Suppressor macrophage (primary cell): Measurements from ENCODE around the gene CELF4.

ENCODE experiments used
- DNase-seq, 4 experiments: peaks; one replicate each; pipeline ENCODE4 v3.0.0-alpha.2; 2020 to 2022

Gene CELF4

DNA sequence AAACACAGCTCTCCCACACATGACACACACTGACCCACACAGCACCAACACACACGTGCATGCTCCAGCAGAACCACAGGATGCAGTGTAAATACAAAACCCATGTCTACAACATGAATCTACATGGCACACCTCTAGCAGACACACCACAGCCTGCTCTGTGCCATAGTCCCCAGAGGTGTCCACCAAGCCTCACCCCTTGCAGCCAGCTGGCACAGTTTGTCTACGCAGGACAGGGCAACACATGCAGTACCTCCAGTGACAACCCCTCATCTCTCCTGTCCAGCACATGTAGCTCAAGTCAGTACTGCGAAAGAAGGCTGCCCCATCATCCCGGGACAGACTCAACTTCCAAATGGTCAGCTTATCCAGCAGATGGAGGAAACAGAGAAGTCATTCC, 18.9 kb downstream of the CELF4 start:
- no peak for DNase-seq

- no peak for DNase-seq
Measured at GRCh38 chr18:37546272-37546537, 19.4 kb downstream of the CELF4 start.

GRCh38 chr18:37545461-37546271, 19.9 kb downstream of the CELF4 start:
- DNase-seq: no peak

DNA sequence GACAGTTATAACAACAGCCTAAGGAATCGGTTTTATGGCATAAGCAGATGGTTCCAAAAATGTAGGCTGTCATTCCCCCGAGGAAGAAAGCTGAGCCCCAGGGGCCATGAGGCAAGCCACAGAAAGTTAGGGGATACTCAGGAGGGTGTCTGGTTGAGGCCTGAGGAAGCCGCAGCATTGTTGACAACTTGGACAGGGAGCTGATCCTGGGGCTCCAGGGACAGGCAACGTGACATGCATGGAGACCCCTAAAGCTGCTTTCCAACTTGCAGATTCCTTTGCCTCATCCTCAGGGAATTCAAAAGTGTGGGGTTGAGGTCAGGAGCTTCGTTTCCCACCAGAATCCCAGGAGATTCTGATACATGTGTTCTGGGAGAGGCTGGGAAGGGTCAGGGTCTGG, 20.9 kb downstream of the CELF4 start:
- no peak for DNase-seq

GRCh38 chr18:37544217-37544616, 21.4 kb downstream of the CELF4 start:
- no peak for DNase-seq

DNA sequence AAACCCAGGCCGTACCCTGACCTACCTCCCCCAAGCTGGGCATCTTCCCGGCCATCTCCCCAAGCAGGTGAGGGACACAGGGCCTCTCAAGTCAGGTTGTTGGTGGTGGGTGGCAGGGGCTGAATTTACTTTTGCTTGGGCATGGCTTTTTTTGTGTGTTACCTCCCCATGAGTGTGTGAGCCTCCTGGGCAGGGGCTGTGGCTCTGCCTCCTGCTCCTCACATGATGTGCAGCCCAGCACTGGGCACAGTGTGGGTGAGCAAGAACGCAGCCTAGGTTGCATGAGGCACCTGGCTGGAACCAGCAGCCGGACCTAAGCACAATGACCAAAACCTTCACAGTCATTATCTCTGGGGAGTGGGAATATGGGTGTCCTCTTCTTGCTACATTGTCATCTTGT, 22.3 kb downstream of the CELF4 start:
- DNase-seq: no peak

GRCh38 chr18:37541517-37541916, 24.1 kb downstream of the CELF4 start:
- DNase-seq: no peak

- DNase-seq: no peak
Measured at GRCh38 chr18:37540424-37541138, 25.0 kb downstream of the CELF4 start.

DNA sequence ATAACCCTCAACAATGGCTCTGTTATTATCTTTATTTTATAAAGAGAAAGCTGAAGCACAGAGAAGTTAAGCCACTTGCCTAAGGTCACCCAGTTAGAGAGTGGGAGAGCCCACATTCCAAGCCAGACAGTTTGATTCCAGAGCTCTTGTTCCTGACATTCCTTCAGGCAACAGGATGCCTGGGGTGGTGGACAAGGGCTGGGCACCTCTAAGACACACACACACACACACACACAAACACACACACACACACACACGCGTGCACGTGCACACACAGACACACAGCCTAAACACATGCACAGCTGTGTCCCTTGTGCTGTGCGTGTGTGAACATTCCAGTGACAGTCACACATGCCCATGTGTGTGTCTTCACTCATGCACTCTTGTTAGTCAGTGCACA, 26.4 kb downstream of the CELF4 start:
- no peak for DNase-seq

DNA sequence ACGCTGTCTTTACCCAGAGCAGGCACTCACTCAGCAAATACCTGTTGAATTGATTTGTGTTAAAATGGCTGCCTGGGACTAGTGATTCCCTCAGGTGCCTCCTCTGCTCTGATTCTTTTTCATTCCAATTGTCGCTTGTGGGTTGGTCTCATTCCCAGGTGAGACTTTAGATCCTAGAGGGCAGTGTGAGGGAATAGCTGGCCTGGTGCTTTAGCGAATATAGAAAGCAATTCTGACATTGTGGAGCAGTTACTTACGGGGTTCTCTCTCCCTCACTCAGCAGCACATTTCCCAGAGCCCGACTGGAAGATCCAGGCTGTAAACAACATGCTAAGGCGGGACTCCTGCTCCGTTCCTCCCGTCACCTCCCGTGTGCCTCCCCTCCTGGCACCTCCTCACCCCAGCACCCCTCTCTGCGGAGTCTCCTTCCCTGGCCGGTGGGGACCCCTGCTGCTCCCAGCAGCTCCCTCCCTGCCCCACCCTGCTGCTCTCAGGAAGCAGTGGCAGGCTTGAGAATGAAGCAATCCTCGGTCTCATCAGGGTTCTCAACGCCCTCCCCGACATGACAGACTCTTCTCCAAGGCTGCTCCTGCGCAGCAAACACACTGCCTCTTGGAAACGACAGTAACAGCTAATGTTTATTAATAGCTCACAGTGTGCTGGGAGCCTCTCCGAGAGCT, 26.9 kb downstream of the CELF4 start:
- DNase-seq: no peak

DNA sequence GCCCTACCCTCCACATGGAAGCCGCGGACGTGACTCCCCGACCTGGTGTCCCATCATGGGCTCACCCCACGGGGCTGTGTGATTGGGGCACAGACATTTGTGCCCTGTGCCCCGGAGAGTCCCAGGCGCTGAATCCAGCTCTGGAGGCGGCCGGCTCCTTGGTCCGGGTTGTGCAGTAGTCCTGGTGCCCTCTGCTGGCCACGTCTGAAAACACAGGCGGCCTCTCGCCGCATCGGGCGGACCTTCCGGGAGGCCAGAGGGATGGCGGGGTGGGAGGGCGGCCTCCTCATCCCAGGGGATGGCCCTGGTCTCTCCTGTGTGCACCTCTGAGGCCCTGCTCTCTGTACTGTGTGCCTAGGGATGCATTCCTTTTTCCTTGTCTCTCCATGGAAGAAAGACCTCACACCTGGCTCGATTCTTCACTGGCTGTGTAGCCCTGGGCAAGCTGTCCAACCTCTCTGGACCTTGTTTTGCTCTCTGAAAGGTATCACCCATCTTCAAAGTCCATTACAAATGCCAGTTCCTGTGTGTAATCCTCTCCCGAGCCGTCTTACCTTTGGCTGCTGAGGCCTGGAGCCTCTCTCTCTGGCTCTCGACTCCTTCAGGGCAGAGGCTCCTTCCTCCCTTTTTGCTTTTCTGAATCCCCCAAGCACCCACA, 27.6 kb downstream of the CELF4 start:
- peak; percentile 63 to 82 (median 72) for DNase-seq

DNA sequence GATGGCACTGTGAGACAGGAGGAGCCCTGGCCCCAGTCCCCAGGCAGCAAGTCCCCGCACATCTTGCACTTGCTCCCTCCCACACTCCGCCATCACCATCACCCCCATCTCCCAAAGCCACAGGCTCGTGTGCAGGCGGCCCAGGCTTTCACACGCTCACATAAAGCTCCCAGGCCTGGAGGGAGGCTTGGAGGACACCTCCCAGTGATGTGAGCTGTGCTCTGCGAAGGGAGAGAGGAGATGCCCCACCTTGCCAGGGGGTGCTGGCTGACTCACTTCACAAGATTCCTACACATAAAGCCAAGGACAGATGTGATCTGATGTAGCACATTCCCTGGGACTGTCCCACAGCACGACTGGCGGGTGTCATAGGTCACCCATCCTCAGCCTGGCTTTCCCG, 28.9 kb downstream of the CELF4 start:
- DNase-seq: no peak

- no peak for DNase-seq
Measured at GRCh38 chr18:37535968-37536367, 29.6 kb downstream of the CELF4 start.

DNA sequence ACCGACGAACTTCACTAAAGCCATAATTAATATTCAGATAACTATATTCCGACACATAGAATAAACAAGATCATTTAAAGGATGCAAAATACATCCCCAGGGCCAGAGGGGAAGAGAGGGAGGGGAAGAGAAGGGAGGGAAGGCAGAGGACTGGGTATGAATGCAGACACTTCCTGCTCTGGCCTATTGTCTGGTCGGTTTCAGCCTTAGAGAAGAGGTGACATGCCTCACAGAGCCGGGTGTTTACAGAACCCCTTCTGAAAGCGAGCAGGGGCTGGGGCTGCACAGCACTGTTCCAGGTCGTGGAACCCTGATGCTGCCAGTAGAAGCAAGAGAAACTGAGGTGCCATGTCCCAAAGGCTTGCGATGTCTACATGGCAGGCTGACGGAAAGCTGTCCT, 31.0 kb downstream of the CELF4 start:
- DNase-seq: no peak

DNA sequence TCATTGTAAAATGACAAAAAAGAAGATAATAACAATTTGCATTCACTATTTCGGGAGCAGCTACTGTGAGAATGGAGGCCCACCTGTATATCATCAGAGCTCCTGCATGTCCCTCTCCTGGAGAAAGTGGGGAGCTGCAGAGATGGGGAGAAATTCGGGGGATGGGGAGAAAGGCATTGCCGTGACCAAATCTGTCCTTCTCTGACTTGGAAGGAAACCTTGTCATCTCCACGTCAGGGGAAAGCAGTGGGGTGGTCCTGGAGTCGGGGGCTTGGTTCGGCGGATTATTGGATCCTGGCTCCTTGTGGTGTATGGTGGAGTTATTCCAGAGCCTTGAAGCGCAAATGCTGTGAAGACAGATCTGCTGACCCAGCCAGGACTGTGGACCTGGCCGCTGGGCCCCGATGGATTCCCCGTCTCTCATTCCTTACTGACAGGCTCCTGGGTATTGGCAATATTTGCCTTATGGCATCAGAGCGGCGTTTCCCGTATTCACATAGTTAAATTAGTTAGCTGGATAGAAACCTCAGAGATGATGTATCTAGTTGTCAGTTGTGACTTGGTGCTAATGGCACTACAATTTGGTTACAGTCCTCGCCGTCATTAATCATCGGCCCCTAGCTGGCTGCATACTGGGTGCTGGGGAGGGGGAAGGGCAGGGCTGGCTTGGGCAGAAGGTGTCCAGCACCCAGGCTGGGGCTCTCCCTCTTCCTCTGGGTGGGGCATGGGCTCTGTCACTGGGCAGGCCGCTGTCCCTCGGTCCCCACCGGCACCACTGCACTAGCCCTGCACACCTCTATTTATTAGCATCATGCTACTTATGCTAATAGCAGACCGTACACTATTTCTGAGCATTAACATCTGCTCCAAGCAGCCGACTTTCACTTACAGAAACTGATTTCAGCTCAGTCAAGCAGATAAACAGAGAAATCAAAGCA, 31.7 kb downstream of the CELF4 start:
- DNase-seq: no peak

GRCh38 chr18:37532917-37533316, 32.7 kb downstream of the CELF4 start:
- DNase-seq: no peak

DNA sequence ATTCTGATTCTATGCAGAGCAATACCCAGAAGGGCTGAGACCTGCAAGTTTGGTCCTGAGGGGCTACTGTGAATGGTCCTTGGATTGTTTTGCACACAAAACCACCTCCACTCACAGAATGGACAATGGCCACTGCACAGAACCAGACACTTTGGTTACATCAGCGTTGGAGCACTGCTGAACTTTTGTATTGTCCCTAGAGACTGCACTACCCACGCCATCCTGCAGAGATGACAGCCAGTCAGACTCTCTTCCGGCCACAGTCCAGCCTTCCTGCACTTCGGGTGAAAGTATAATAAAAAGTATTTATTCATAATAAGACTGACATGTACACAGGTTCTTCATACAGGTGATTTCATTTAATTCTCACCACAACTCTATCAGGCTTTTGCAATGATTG, 35.7 kb downstream of the CELF4 start:
- DNase-seq: peak in 1 of 4 experiments; percentile 2

- no peak for DNase-seq
Measured at GRCh38 chr18:37529296-37529695, 36.3 kb downstream of the CELF4 start.

DNA sequence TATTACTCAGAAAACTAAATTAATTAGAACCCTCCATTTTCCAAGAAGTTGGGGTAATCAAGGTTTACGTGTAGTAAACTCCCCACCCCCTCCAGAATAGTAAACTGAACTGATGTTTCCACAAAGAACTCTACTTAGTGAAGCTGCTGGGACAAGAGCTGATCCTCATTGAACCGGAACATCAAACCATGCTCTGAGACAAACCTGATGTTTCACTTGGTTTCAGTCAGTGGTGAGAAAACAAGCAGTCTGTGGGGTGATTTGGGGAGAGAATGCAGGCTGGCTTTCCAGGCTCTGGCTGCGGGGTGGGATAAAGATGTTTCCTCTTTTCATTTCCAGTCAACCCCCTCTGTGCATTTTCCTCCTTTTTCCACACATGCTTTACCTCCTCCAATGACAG, 38.2 kb downstream of the CELF4 start:
- no peak for DNase-seq

GRCh38 chr18:37525262-37525585, 40.4 kb downstream of the CELF4 start:
- DNase-seq: no peak

DNA sequence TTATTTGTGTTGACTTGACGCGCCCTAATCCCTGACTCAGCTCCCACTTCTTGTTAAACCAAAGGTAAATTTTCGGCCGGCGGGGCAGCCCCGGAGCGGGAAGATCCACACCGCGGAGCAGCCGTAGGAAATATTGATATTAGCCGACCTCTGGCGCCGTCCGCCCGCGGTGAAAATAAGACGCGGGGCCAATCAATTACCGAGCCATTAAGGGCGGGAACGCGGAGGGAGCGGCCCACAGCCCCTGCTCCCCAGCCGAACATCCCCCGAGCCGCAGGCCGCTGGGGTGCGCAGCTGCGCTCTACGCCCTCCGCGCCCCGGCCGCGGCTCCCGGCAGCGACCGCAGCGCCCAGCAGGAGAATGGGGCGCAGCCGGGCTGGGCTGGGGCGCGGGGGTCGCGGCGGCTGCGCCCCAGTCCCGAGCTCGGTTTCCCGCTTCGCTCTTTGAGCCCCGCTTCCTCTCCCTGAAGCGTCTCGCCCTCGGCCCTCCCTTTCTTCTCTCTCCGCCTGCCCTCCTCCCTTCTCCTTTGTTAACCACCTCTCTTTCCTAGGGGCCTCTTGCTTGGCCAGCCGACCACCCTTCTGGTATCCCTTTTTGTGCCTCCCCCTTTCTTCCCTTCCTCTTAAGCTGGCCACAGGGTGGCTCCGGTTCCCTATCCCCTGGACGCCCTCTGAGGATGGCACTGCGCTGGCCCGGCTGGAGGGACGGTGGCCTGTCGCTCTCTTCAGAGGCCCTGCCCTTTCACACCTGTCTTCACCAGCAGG, 40.9 kb downstream of the CELF4 start:
- DNase-seq: no peak

- DNase-seq: no peak
Measured at GRCh38 chr18:37524139-37524497, 41.5 kb downstream of the CELF4 start.
